Right atrium auricular region (tissue), 2 donors: ENCODE results near the gene SKI. TPM values are rescaled to one million over a fixed set of nuclear protein-coding genes. Genes with fewer than 3 reads are reported as not detected.
A peak's percentile ranks its signal among the peaks of the same experiment; 100 is the strongest.

ENCODE experiments used
- DNase-seq: peaks from one replicate; pipeline ENCODE4 v3.0.0-alpha.2; 2019; ENCODE audit warnings: low spot score
- H3K27ac ChIP-seq, 2 donors: fragments of 200-600 bp; sonication (generic); 1 replicate in 1 of 2; 2 replicates in 1 of 2; pipeline ENCODE4 v1.5.1; 2016 to 2019
- H3K27me3 ChIP-seq, 2 donors: fragments of 200-600 bp; sonication (generic); one replicate each; pipeline versions ENCODE4 v1.5.1 to v1.6.0; 2017 to 2019
- H3K36me3 ChIP-seq: fragments of 200-600 bp; sonication (generic); one replicate; pipeline ENCODE4 v1.5.1; 2016
- H3K4me1 ChIP-seq, 2 donors: fragments of 200-600 bp; sonication (generic); one replicate each; pipeline versions ENCODE4 v1.5.1 to v1.6.0; 2017 to 2019
- H3K4me3 ChIP-seq, 2 donors: fragments of 200-600 bp; sonication (generic); 1 replicate in 1 of 2; 2 replicates in 1 of 2; pipeline ENCODE4 v1.5.1; 2017 to 2019; ENCODE audit warnings: mild to moderate bottlenecking in 1 of 2, moderate library complexity in 1 of 2
- H3K9me3 ChIP-seq, 2 donors: fragments of 200-600 bp; sonication (generic); one replicate each; pipeline ENCODE4 v1.5.1; 2019
- total RNA-seq, 2 donors: library from RNA; depleted of rRNA; stranded (reverse); fragments of >200 nt; gene quantifications; one replicate each; pipeline ENCODE4 v1.1.0, GENCODE V29; 2016
- TF ChIP-seq, protein P1 (sequence below), 2 donors: fragments of 200-600 bp; sonication (generic); IDR thresholded peaks; one replicate each; pipeline ENCODE4 v1.5.1; 2019; ENCODE audit warnings: antibody characterized with exemption in 2 of 2

The SKI gene
- total RNA-seq, 2 donors from 2014 or later: 36.7 to 57.2 TPM

DNA sequence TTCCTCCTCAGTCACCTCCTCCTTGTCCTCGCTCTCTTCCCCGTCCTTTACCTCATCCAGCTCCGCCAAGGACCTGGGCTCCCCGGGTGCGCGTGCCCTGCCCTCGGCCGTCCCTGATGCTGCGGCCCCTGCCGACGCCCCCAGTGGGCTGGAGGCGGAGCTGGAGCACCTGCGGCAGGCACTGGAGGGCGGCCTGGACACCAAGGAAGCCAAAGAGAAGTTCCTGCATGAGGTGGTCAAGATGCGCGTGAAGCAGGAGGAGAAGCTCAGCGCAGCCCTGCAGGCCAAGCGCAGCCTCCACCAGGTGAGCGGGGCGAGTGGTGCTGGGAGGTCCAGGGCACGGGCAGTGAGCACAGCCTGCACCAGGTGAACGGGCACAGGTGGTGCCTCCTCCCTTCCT lies 76.2 kb downstream of the SKI start:
- TF ChIP-seq, protein P1, sequence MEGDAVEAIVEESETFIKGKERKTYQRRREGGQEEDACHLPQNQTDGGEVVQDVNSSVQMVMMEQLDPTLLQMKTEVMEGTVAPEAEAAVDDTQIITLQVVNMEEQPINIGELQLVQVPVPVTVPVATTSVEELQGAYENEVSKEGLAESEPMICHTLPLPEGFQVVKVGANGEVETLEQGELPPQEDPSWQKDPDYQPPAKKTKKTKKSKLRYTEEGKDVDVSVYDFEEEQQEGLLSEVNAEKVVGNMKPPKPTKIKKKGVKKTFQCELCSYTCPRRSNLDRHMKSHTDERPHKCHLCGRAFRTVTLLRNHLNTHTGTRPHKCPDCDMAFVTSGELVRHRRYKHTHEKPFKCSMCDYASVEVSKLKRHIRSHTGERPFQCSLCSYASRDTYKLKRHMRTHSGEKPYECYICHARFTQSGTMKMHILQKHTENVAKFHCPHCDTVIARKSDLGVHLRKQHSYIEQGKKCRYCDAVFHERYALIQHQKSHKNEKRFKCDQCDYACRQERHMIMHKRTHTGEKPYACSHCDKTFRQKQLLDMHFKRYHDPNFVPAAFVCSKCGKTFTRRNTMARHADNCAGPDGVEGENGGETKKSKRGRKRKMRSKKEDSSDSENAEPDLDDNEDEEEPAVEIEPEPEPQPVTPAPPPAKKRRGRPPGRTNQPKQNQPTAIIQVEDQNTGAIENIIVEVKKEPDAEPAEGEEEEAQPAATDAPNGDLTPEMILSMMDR (IDR thresholded peaks at IDR 0.05): no peak
- H3K36me3 ChIP-seq: peaks cover 57% of the 10 kb centered on the region
- no peak for DNase-seq

DNA sequence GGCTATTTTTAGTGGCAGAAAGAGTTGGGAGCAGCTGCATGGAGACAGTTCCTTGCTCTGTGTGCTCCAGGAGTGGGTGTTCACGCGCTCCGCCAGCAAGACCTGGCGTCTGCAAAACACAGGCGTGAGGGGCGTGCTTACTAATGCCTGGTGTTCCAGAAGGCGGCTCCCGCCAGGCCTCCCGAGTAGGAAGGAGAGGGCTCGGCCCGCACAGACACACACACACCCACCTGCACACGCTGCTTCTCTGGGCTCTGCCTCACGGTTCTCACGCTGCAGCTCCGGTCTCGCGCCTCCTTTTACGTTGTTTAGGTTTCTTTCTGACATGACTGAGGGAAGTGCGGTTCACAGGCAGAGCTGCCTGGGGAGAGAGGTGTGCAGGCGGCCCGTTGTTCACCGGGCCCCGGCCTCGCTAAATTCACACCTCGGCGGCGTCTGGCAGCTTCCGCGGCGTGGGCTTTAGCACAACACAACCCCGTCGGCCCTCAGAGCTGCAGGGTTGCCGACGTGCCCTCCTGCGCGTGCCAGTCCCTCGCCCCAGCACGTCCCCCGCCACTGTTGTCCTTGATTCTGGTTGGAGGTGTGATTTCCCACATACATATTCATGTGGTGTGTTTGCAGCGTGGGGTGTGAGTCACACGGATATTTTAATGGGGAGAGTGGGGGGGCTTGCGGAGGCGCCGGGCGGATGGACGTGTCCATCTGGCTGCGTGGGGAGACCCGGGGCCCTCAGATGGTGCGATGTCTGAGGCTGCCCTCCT lies 77.0 kb downstream of the SKI start:
- peaks cover 0 to 63% of the 10 kb centered on the region in 2 donors for H3K4me1 ChIP-seq
- DNase-seq: no peak
- no peak overlapping the region for H3K4me3 ChIP-seq
- no peaks in the 10 kb centered on the region for H3K9me3 ChIP-seq
- H3K36me3 ChIP-seq: peaks cover 57% of the 10 kb centered on the region
- TF ChIP-seq, protein P1 (IDR thresholded peaks at IDR 0.05): no peak
- H3K27me3 ChIP-seq: no peaks in the 10 kb centered on the region
- peak overlapping the region; percentile 69 to 88 for H3K27ac ChIP-seq

More for the DNA sequence above, 76.2 kb downstream of the SKI start:
- Histone ChIP-seq H3K9me3 (no peaks in the 10 kb centered on the region), H3K27ac (peak overlapping the region; percentile 69 to 88), H3K4me1 (peaks cover 0 to 69% of the 10 kb centered on the region in 2 donors), H3K27me3 (no peaks in the 10 kb centered on the region), H3K4me3 (no peak overlapping the region)

DNA sequence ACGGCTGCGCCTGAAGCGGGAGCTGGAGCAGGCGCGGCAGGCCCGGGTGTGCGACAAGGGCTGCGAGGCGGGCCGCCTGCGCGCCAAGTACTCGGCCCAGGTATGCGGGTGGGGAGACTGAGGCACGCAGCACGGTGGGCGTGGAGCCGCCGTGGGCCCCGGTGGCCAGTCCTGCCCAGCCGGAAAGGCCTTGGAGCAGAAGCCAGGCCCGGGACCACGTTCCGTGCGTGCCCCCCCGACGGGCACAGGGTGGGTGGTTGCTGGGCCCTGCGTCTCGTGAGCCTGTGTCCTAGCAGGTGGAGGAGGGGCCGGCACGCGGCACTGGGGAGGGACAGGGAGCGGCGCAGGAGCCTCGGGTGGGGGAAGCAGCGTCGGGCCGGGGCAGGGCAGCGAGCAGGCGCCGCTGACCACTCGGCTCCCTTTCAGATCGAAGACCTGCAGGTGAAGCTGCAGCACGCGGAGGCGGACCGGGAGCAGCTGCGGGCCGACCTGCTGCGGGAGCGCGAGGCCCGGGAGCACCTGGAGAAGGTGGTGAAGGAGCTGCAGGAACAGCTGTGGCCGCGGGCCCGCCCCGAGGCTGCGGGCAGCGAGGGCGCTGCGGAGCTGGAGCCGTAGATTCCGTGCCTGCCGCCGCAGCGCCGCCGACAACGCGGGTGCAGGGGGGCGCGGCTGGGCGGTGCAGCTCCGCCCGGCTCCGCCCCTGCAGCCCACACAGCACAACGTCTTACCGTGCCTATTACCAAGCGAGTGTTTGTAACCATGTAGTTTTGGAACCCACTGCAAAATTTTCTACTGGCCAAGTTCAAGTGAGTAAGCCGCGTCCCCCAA lies 78.2 kb downstream of the SKI start:
- H3K36me3 ChIP-seq: peaks cover 57% of the 10 kb centered on the region

GRCh38 chr1:2307064-2307605 lies 79.0 kb downstream of the SKI start:
- no peak overlapping the region for H3K27ac ChIP-seq

More for the DNA sequence above, 78.2 kb downstream of the SKI start:
- no peak for DNase-seq
- Histone ChIP-seq H3K27me3 (no peaks in the 10 kb centered on the region), H3K4me3 (no peak overlapping the region), H3K9me3 (no peaks in the 10 kb centered on the region), H3K4me1 (peaks cover 0 to 63% of the 10 kb centered on the region in 2 donors), H3K27ac (peak overlapping the region in 1 of 2 donors; percentile 68)
- TF ChIP-seq, protein P1 (IDR thresholded peaks at IDR 0.05): no peak

DNA sequence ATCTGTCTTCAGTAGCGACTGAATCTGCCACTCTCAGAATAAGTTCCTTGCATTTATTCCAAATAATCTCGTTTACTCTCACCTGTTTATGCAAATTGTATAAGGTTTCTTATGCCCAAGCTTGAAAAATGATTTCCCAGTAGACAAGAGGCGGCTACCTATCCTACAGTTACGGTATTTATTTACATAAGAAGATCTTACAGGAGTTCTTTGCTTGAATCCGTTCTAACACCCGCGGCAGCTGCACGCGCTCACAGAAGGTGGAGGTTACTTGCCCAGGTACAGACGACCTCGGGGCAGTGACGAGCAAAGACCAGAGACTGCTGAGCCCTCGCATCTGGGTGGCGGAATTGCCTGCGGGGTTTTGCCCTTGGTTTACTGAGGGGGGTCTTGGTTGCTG lies 79.9 kb downstream of the SKI start:
- no peak for DNase-seq
- H3K36me3 ChIP-seq: peaks cover 57% of the 10 kb centered on the region
- TF ChIP-seq, protein P1 (IDR thresholded peaks at IDR 0.05): no peak
- no peaks in the 10 kb centered on the region for H3K9me3 ChIP-seq
- H3K4me1 ChIP-seq: peaks cover 0 to 63% of the 10 kb centered on the region in 2 donors
- H3K4me3 ChIP-seq: no peak overlapping the region
- H3K27ac ChIP-seq: no peak overlapping the region
- no peaks in the 10 kb centered on the region for H3K27me3 ChIP-seq

More at GRCh38 chr1:2307064-2307605, 79.0 kb downstream of the SKI start:
- no peak overlapping the region for H3K4me3 ChIP-seq
- no peaks in the 10 kb centered on the region for H3K9me3 ChIP-seq
- DNase-seq: no peak
- peaks cover 0 to 63% of the 10 kb centered on the region in 2 donors for H3K4me1 ChIP-seq
- TF ChIP-seq, protein P1 (IDR thresholded peaks at IDR 0.05): no peak
- H3K36me3 ChIP-seq: peaks cover 57% of the 10 kb centered on the region
- H3K27me3 ChIP-seq: no peaks in the 10 kb centered on the region
